GM18868 (cell line): ENCODE measurements around the gene FBXW10B.
"Not testable (repeated sequence)": the region's sequence is repeated elsewhere in the genome, so short reads cannot be mapped to it uniquely, and the experiment has no call there.

Experiments used
- ATAC-seq: cut with Tn5 transposase; IDR thresholded peaks from one replicate; pipeline ENCODE4 v1.9.1; 2021; ENCODE audit warnings: mild to moderate bottlenecking, moderate library complexity; ENCODE audit not compliant: unreplicated experiment

The FBXW10B gene

DNA sequence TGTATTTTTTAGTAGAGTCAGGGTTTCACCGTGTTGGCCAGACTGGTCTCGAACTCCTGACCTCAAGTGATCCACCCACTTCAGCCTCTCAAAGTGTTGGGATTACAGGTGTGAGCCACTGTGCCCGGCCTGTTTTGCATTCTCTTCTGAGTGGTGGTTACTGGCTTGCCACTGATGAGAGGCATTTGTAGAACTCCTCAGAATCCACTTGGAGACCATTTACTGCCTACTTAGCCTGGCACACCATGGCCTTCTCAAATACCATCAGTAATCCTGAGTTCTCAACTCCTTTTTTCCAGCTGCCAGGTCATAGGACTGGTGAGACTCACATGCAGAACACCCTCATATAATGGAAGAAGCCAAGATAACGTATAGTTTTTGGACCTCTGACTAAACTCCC is 22.5 kb upstream of the FBXW10B start:
- ATAC-seq: not testable (repeated sequence)

DNA sequence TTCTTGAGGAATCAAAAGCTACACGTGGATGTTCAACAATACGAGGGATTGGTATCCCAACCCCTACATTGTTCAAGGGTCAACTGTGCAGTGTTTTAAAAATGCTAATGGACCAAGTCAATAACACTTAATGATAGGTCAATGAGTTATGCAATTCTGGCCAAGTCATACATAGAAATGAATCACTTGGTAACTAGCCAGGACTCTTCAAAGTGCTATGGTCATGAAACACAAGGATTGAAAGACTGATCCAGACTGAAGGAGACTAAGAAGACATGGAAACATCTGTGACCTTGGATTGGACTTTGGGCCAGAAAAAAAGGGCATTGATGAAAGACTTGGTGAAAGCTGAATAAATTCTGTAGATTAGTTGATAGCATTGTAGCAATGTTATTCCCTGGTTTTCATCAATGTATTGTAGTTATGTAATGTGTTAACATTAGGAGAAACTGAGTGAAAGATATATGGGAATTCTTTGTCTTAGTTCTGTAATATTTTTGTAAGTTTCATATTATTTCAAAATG is 11.5 kb upstream of the FBXW10B start:
- not testable (repeated sequence) for ATAC-seq

DNA sequence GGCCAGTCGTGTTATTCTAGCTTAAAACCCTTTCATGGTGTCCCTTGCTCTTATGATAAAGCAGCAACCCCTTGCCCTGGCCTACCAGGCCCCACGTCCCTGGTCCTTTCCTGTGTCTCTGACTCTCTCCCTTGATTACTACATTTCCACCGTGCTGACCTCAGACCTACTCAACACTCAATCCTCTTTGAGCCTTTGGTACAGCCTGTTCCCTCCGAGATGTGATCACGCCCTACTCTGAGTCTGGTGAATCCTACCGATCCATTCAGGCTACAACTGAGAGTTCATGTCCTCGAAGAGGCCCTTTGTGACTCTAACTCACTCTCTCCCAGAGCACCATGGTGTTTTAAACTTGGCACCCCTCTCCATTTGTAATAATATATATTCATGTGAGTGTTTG is 10.5 kb upstream of the FBXW10B start:
- ATAC-seq: not testable (repeated sequence)

DNA sequence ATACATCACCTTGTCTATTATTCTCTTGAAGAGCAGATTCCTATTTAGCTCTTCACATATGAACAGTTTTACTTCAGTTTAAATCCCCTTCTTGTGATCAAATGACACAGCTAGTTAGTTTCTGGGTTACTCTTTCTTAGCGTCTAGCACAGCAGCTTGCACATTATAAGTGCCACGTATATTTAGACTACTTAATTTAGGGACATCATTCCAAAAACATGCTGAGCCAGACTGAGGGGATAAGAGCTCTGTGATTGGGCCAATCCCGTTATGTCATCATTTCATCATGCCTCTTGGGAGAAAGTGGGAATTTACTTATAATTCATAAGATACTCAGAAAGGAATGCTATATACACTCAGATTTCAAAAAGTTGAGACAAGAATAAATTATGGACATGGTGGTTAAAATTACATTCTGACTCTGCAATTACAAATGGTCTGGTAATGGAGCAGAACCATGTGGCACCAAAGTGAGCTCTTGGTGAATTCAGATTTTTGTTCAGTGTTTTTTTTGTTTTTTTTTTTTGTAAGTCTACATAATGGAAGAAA is 4.2 kb upstream of the FBXW10B start:
- ATAC-seq: not testable (repeated sequence)

DNA sequence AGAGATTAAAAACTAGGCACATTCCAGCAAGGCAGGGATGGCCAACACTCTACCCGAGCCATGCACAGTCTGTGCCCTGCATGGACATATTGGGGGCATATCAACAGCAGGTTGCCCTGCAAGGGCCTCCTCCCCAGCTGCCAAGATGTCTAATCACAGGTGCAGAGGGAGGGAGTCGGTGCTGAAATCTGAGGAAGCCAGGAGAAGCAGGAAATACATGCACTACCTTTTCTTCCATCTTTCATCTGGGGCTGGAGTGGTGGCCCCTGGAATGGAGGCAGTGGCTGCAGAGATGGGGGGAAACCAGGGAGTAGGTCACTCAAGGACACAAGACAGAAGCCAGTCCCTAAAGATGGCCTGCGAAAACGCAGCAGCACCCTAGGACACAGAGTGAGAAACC is 3.8 kb upstream of the FBXW10B start:
- not testable (repeated sequence) for ATAC-seq

DNA sequence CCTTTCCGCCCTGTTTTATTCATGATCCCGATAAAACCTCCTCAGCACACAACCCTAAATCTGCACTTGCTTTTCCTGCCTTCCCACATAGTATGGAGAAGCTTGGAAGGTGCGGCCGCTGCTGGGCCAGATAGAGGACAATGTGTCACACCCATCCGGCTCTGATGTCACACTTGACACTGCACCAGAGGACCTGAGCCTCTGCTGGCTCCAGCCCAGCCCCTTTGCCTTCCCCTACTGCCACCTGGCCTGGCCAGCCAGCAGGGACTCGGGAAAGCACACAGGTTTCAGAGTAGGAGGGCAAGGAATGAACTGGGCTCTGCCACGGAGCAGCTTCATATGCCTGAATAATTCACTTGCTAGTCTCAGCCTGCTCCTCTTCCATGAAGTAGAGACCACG is 2.6 kb upstream of the FBXW10B start:
- ATAC-seq: not testable (repeated sequence)

DNA sequence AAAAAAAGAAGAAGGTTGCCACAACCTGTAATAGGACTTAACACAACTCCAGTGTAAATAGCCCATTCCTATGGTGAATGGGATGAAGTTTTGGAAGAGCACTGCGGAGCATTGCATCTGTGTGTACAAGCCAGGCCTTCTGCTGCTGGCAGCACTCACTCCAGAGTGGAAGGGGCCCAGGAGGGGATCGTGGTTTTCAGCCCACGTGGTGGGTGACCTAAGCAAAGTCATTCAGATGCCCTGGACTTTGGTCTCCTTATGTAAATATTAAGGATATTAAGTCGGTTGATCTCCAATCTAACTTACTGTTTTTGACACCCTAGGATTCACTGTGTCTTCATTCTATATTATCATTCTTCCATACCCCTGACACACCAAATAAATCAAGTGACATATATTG is 2.7 kb downstream of the FBXW10B start:
- ATAC-seq: not testable (repeated sequence)

DNA sequence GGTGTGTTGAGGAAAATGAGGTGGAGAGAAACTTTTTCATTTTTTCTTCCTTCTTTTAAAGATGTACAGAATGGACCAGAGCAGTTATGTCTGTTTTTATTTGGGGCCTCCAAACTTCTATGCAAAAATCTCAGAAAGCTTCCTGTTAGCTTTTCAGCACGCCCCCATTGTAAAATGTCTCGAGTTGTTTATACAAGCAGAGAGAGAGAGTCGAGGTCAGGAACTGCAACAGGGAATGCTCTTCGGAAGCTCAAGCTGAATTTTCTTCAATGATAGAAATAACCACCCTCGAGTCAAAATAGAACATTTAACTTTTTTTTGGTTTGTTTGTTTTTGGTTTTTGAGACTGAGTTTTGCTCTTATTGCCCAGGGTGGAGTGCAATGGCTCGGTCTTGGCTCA is 3.7 kb downstream of the FBXW10B start:
- ATAC-seq: not testable (repeated sequence)

DNA sequence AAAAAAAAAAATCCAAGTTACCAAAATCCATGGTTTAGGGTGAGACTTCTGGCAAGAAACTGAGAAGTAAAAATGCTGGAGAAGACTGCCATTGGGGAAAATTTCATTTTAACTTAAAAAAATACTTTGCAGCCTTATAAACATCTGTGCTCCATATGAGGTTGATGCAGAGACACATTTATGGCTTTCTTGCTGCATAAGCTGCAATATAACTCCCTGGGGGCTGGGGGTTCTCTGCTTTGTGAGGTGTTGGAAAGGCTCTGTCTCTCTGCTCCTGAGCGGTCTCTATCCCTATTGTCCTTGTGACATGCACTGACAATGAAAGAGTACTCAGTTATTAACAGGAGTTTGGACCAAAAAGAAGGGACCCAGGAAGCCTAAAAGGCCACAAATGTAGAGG is 6.4 kb downstream of the FBXW10B start:
- ATAC-seq: not testable (repeated sequence)

DNA sequence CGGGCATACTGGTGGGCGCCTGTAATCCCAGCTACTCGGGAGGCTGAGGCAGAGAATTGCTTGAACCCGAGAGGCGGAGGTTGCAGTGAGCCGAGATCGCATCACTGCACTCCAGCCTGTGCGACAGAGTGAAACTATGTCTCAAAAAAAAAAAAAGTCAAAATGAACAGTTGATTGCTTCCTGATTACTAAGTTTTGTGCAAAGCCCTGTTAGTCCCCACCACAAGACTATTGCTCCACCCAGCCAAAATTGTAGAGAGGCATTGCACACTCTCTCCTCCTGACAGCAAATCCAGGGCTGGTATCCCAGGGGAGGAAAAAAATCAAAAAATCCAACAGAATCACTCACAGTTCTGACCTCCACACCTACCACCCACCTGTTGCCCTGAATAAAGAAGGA is 26.5 kb downstream of the FBXW10B start:
- not testable (repeated sequence) for ATAC-seq

DNA sequence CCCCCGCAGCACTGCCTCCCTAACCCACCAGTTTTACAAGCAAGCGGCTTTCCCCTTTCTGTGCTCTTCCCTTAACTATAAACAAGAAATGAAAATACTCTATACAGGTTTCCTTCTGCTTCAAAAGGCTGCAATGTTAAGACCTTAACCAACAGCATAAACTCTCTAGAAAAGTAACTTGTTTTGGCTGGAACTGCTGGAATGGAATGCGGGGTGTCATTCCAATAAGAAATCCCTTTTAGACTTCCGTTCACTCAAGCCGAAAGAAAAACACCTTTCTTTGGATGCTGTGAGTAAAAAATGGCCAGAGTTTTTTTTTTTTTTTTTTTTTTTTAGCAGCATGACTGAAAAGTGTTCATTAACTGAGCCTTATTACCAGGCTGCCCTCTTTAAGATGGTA is 27.5 kb downstream of the FBXW10B start:
- not testable (repeated sequence) for ATAC-seq

DNA sequence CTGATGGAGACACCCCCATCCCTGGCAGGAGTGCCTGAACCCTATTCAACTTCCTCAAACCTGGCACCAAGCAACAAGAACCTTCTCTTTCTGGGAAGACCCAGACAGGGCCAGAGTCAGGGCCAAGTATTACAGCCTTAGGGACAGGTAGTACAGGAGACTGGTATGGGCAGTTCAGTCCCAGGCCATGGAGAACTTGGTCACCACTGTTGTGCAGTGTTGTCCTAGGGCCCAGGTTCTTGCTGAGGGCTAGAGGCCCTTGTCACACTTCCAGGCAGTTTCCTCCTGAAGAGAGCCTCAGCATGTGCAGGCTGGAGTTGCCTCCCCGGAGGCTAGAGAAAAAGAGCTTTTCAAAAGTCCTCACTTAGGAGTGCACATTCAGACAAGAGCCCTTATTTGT is 28.7 kb downstream of the FBXW10B start:
- ATAC-seq: not testable (repeated sequence)

DNA sequence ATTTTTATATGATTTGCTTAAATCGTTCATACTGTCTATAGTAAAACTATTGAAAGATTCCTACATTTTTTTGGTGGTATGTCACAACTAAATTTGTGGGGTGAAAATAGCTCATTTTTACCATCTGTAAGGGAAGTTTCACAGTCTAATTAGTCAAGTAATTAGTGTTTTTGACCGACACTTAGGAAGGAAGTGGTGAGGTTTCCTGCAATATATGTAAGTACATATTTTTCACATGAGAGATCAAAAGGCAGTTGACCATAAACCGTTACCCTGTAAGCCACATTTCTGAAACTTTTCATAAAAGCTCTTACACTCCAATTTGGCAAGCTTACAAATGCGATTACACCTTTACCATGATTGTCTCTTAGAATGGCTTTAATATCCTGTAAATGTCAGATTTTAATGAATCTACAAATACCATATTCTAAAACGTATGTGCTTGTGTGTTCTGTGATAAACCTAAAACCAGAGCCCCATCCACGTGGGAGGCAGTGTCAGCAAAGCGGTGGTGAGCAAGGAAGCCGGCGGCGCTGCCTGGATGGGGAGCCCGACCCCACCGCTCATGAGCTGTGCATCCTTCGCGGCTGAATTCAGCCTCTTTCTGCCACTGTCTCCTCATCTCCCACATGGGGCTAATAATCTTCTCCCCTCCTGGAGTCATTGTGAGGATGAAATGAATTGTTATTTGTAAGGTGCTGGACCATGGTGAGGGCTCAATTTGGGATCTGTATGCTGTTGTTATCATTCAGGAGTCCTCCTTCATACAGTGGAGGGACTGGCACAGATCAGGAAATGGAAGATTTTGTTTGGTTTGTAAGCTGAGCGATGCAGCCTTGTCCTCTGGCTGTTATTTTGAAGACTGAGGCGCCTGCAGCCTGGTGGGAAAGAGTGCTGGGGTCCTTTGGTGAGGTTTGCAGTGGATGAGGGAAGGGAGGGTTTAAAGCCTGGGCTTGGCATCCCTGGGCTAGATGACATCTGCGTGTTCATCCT is 29.7 kb downstream of the FBXW10B start:
- peak; percentile 63 for ATAC-seq

DNA sequence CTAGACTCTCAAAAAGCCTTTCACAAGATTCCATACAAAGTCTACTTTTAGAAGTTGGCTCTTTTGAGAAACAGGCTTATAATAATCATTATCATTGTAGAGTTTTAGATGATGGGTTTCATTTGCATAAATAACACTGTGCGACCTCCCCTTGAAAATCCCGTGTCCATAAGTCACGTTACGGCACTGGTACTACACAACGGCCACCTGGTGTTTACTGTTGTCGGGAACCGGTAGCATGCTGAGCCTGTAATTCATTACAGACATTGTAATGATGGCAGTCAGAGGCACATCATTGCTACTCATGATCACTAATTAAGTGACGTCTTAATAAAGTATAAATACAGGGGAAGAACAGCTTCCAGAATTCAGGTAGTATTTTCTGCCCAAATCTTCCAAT is 31.5 kb downstream of the FBXW10B start:
- not testable (repeated sequence) for ATAC-seq

DNA sequence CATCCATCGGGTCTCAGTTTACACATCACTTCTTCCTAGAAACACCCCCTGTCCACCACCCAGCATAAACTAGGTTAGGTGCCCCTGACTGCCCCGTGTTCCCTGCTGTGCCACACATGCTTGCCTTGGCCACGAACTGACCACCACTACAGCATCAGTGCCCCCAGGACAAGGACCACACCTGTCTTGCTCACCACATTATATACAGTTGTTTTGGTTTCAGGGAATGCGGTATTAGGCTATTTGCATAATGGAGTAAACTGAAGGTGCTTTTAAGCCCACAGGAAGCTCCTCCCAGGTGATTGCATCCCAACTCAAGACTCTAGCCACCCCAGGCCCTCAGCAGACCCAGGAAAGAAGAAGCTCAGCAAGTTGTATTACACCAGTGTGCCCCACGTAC is 36.2 kb downstream of the FBXW10B start:
- ATAC-seq: not testable (repeated sequence)

DNA sequence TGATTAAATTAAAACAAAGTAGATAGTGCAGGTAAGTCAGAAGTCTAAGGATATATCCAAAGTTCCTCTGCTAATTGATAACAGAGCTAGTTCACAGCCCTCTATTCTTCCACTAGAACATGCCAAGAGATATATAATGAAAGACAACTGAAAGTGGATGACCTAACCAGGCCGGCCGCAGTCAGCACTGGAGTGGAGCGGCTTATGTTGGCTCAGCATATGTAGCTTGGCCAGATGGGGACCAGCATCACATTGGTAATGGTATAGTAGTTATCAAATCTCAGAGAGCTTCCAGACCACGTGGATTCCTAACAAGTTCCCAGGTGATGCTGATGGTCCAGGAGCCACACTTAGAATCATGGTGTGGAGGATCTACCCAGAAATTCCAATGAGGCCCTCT is 38.0 kb downstream of the FBXW10B start:
- not testable (repeated sequence) for ATAC-seq

DNA sequence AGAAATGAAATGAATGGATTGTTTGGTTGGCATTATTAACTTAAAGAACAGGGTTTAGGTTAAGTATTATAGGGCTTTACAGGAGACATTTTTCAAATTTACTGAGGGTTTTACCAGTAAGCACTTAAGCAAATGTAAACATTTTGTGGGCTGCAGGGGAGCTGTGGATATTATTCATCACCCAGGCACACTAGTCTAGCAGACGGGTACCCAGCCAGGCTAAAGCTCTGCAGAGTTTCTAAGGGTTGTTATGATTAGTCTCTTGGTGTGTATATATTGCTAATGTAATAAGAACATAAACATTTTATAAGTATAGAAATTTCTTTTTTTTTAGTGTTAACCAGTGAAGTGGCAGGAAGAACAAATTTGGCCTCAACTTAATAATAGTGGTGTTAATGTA is 42.7 kb downstream of the FBXW10B start:
- not testable (repeated sequence) for ATAC-seq

DNA sequence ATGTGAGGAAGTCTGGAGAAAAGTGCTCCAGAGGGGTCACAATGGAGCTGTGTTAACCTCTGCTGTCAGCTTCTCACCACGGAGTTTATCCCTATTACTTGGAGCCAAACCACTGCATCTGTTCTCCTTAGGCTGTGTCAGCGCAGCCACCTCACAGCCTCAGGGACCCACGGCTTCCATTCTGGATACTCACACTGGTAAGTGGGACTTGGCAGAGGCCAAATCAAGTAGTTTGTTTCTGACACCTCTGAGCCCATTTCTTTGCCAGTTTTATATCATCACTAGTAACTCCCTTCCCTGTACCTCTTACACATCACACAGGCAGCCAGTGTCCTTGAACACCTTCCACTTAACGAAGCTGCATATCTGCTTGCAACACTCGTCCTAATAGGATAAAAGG is 44.8 kb downstream of the FBXW10B start:
- ATAC-seq: not testable (repeated sequence)

DNA sequence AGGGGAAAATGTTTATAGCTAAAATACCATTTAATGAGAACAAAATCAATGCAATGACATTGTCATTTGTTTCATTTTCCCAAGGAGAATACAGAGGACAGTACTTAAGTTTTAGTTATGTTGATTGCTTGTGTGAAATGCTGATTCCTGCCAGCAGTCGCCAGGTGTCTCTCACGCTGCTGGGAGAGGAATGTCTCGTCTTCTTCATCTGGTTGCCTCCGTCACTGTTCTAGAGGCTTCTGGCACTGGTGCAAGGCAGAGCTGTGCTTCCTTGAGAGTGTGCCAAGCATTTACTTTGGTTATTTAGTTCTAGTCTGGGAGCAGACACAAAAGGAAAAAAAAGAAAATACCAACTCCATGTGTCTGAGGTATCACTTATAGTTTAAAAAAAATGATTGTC is 45.6 kb downstream of the FBXW10B start:
- not testable (repeated sequence) for ATAC-seq
